HG03139 (cell line): ENCODE measurements around the gene IRF2BP2.
"Not testable (repeated sequence)": the region's sequence is repeated elsewhere in the genome, so short reads cannot be mapped to it uniquely, and the experiment has no call there.

Experiments used
- ATAC-seq: cut with Tn5 transposase; IDR thresholded peaks from one replicate; pipeline ENCODE4 v1.9.1; 2021; ENCODE audit not compliant: unreplicated experiment

IRF2BP2 gene

GRCh38 chr1:234634922-234635321, 24.9 kb upstream of the IRF2BP2 start:
- not testable (repeated sequence) for ATAC-seq

DNA sequence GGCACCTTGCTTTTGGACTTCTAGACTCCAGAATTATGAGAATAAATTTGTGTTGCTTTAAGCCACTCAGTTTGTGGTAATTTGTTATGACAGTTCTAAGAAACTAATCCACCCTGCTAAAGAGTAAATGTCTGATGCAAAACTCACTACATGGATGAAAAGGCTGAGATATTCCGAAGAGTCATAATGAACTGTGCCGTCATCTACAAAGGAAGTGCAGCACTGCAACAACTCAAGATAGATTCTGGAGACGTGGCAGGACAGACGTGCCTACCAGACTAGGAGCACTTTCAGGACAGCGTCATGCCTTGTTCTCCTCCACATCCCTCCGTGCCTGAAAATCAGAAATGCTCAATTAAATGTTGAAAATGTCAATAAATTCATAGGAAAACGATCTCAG, 24.4 kb upstream of the IRF2BP2 start:
- ATAC-seq: no peak

DNA sequence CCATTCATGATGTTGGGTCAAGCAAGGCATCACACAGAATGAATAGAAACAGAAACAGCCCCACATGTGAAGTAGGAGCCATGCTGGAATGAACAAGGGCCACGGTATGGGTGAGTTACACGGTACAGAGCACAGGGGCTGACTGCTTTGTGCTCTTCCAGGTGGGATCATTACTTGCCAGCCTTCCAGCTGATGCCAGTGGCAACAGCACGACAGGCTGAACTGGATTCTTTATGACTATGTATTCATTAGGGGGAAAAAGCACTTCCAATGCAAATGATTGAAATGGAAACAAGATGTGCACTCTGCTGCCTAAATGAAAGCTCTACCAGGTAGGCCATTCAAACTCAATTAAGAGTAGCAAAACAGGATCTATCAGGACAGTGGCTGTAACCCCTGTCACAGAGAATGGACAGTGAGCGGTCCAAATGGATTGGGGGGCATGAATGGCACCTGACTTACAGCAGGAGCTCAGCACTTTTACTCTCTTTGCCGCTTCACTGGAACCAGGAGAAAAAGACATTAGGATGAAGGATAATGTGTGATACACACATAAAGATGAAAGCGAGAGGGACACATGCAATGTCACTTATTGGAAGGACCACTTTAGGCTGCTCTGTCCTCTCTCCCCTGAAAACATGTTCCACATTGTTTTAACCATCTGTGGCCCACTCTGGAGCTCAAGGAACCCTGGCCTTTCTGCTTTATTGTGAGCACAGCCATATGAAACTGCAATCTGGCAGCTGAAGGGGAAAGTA, 23.4 kb upstream of the IRF2BP2 start:
- no peak for ATAC-seq

DNA sequence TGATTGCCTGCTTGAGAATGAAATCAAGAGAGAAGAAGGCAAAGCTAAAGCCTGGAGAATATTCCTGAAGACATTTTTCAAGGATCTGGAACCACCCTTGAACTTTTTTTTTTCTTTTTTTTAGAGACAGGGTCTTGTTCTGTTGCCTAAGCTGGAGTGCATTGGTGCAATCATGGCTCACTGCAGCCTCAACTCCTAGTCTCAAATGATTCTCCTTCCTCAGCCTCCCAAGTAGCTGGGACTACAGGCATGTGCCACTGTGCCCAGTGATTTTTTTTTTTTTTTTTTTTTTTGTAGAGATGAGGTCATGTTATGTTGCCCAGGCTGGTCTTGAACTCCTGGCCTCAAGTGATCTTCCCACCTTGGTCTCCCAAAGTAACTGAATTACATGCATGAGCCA, 22.2 kb upstream of the IRF2BP2 start:
- no peak for ATAC-seq

DNA sequence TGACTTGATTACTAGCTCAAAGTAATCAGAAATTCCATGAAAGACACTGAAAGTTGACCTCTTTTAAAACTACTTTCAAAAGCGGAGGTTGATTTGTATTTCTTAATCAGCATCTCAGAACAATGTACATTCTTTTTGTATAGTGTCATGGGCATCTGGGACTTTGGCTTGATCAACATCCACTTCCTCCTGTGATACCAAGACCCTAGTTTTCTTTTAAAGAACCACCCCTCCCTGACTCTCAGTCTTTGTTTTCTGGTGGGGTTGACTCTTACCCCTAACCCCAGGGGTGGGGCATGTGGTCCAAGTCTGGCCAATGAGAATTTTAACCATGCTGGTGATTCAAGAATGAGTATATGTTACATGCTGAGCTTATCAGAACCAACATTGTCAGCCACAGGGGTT, 21.7 kb upstream of the IRF2BP2 start:
- no peak for ATAC-seq

- no peak for ATAC-seq
Observed at GRCh38 chr1:234629026-234629425, 19.0 kb upstream of the IRF2BP2 start.

- ATAC-seq: no peak
Observed at GRCh38 chr1:234628089-234628488, 18.1 kb upstream of the IRF2BP2 start.

GRCh38 chr1:234627009-234627950, 17.3 kb upstream of the IRF2BP2 start:
- ATAC-seq: no peak

GRCh38 chr1:234626391-234626790, 16.4 kb upstream of the IRF2BP2 start:
- ATAC-seq: no peak

- no peak for ATAC-seq
Observed at GRCh38 chr1:234624724-234625117, 14.7 kb upstream of the IRF2BP2 start.

GRCh38 chr1:234621657-234622335, 11.8 kb upstream of the IRF2BP2 start:
- ATAC-seq: no peak

DNA sequence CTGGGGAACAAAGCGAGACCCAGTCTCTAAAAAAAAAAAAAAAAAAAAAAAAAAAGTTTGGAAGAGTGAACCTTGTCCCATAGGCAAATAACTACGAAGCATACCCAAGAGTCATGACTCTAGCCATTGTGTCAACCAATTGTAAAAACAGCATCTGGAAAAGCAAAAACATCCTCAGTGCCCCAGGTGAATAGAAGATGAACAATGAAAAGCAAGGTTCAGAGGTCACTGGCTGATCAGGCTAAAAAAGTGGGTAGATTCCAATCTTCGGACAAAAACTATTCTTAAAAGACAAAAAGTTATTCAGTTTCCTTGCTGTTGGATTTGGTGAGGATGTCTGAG, 11.1 kb upstream of the IRF2BP2 start:
- ATAC-seq: no peak

DNA sequence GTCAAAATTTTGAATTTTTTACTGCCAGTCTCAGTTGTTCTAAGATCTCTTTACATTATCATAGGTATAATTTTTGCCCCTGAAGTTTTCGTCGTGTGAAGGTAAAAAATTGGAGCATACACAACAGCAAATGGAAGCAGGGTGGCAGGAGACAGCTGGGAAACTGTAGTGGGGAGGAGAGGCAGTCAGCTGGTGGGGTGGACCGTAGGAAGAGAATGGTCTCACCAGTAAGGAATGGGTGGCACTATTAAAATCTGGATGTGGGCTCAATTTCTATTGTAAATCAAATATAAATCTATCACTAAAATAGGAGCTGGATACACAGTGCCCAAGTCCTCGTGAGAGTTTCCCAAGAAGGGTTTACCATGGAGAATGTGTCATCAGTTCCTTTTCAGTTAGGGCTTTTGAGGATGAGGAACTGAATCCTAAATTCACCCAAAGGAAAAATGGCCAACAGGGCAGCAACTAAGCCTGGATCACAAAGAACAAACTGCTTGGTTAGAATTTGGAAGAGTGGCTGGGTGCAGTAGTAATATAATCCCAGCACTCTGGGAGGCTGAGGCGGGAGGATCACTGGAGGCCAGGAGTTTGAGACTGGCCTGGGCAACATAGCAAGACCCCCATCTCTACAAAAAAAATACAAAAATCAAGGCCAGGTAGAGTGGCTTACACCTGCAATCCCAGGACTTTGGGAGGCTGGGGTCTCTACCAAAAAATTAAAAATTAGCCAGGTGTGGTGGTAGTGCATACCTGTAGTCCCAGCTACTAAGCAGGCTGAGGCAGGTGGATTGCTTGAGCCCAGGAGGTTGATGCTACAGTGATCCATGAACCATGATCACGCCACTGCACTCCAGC, 10.5 kb upstream of the IRF2BP2 start:
- no peak for ATAC-seq

DNA sequence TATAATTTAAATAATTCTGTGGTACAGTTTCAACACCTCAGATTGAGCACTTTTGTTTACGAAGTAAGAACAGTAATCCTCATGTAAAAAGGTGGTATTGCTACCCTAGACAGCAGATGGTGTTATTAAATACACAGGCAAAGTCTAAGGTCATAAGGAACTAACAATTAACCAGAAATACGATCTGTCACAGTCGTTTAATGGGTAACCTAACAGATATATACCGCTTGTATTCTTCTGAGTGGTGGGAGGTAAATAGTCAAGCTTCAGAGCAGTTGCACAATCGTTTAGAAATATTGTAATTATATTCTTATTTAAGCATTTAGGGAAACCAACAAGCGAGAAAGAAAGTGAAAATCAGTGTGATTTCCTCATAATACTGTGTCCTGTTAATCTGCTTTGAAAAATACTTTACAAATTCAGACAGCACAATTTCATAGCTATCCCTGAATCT, 9.8 kb upstream of the IRF2BP2 start:
- ATAC-seq: no peak

GRCh38 chr1:234619071-234619480, 9.1 kb upstream of the IRF2BP2 start:
- ATAC-seq: no peak

DNA sequence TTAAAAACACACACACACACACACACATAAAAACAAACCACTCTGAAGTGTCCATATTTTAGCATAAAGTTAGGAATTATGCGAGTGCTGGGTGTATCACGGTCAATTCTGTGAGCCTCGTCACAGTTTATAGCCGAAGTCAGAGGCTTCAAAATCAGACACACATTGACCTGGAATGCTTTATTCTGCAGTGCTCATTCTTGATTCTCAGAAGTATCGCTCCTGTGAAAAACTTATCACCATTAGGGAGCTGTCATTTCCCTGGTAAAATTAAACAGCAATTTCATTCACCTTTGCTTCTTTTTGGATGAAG, 8.7 kb upstream of the IRF2BP2 start:
- ATAC-seq: no peak

DNA sequence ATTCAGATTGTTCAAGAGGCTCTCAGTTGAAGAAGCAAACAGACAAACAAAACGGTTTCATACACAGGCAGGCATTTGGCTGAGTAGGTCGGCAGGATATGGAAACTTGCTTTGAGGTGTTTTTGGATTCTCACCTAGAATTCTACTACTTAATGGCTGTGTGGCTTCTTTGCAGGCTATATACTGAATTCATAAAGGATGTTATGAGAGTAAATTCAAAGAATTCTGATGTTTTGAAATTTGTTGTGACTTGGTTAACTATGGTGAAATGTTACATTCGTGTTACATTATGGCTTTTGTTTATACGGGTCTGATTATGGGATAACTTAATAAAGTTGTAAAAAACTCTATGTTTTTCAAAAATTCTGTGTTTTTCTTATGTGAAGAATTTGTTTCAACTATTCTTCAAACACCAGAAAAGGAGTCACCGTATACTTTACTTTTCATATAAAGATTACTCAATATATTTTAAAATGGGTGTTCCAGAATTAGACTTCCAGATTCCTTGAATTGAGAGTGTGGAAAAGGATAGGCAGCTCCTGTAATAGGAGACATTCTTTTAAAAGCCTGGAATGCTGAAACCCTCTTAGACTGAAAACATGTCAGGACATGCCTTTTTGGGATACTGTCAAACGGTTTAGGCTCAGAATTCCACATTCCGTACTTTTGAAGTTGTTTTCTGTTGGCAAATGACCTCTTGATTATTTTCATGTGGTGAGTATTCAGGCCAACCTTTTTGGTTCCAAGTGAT, 8.2 kb upstream of the IRF2BP2 start:
- ATAC-seq: no peak

GRCh38 chr1:234617131-234617985, 7.4 kb upstream of the IRF2BP2 start:
- no peak for ATAC-seq

GRCh38 chr1:234616644-234617043, 6.7 kb upstream of the IRF2BP2 start:
- no peak for ATAC-seq
